BLaER1 (cell line): Measurements from ENCODE around the gene HDAC4.

Experiments
- H3K27ac ChIP-seq: shearing (Covaris generic); formaldehyde crosslinking; 2 replicates; pipeline ENCODE4 v1.8.1; 2022
- H3K27me3 ChIP-seq: shearing (Covaris generic); formaldehyde crosslinking; 2 replicates; pipeline ENCODE4 v1.8.1; 2022
- H3K36me3 ChIP-seq: shearing (Covaris generic); formaldehyde crosslinking; 2 replicates; pipeline ENCODE4 v1.8.1; 2022
- H3K4me1 ChIP-seq: shearing (Covaris generic); formaldehyde crosslinking; 2 replicates; pipeline ENCODE4 v1.8.1; 2022
- H3K4me2 ChIP-seq: shearing (Covaris generic); formaldehyde crosslinking; 2 replicates; pipeline ENCODE4 v1.8.1; 2022
- H3K4me3 ChIP-seq: shearing (Covaris generic); formaldehyde crosslinking; 2 replicates; pipeline ENCODE4 v1.8.1; 2022
- H3K9ac ChIP-seq: shearing (Covaris generic); formaldehyde crosslinking; 2 replicates; pipeline ENCODE4 v1.8.1; 2022
- H3K9me3 ChIP-seq: shearing (Covaris generic); formaldehyde crosslinking; 2 replicates; pipeline ENCODE4 v1.8.1; 2022
- H4K20me1 ChIP-seq: shearing (Covaris generic); formaldehyde crosslinking; 2 replicates; pipeline ENCODE4 v1.8.1; 2022
- Cebpa-rat ChIP-seq: shearing (Covaris generic); IDR thresholded peaks from 2 replicates; pipeline ENCODE4 v1.8.1; 2022

Gene HDAC4

GRCh38 chr2:239148495-239149200 lies 252.2 kb downstream of the HDAC4 start:
- peaks cover 79% of the 10 kb centered on the region for H3K36me3 ChIP-seq

GRCh38 chr2:239147376-239147775 lies 253.4 kb downstream of the HDAC4 start:
- no peak overlapping the region for H3K9ac ChIP-seq
- TF ChIP-seq Cebpa-rat = no peak
- no peaks in the 10 kb centered on the region for H4K20me1 ChIP-seq
- no peak overlapping the region for H3K4me3 ChIP-seq
- H3K4me2 ChIP-seq = no peak overlapping the region
- H3K4me1 ChIP-seq = peaks cover 38% of the 10 kb centered on the region
- no peak overlapping the region for H3K27ac ChIP-seq
- no peaks in the 10 kb centered on the region for H3K9me3 ChIP-seq
- no peaks in the 10 kb centered on the region for H3K27me3 ChIP-seq
- H3K36me3 ChIP-seq = peaks cover 81% of the 10 kb centered on the region

More at GRCh38 chr2:239148495-239149200, 252.2 kb downstream of the HDAC4 start:
- Histone ChIP-seq H3K4me2 (no peak overlapping the region), H3K4me1 (peaks cover 38% of the 10 kb centered on the region), H3K4me3 (no peak overlapping the region), H4K20me1 (no peaks in the 10 kb centered on the region), H3K9me3 (no peaks in the 10 kb centered on the region), H3K27ac (no peak overlapping the region), H3K27me3 (no peaks in the 10 kb centered on the region), H3K9ac (no peak overlapping the region)
- TF ChIP-seq Cebpa-rat = no peak

- TF ChIP-seq Cebpa-rat = no peak
- H3K9me3 ChIP-seq = no peaks in the 10 kb centered on the region
Observed at GRCh38 chr2:239146741-239147181, 254.1 kb downstream of the HDAC4 start.

GRCh38 chr2:239146011-239146641 lies 254.7 kb downstream of the HDAC4 start:
- peaks cover 81% of the 10 kb centered on the region for H3K36me3 ChIP-seq

More at GRCh38 chr2:239146741-239147181, 254.1 kb downstream of the HDAC4 start:
- Histone ChIP-seq H3K27me3 (no peaks in the 10 kb centered on the region), H3K9ac (no peak overlapping the region), H3K4me1 (peaks cover 38% of the 10 kb centered on the region), H3K27ac (no peak overlapping the region), H3K36me3 (peaks cover 81% of the 10 kb centered on the region), H3K4me3 (no peak overlapping the region), H4K20me1 (no peaks in the 10 kb centered on the region), H3K4me2 (no peak overlapping the region)

GRCh38 chr2:239145601-239146000 lies 255.2 kb downstream of the HDAC4 start:
- Histone ChIP-seq H3K9ac (no peak overlapping the region), H3K4me1 (peaks cover 33% of the 10 kb centered on the region), H3K36me3 (peaks cover 81% of the 10 kb centered on the region), H3K4me2 (peak overlapping the region; percentile 68), H3K27me3 (no peaks in the 10 kb centered on the region), H3K27ac (0 out of 2 replicates have a peak overlapping the region, but pooled peaks have one; percentile 11), H3K4me3 (no peak overlapping the region), H3K9me3 (no peaks in the 10 kb centered on the region), H4K20me1 (no peaks in the 10 kb centered on the region)
- no peak for TF ChIP-seq Cebpa-rat

More at GRCh38 chr2:239146011-239146641, 254.7 kb downstream of the HDAC4 start:
- peaks cover 38% of the 10 kb centered on the region for H3K4me1 ChIP-seq
- H4K20me1 ChIP-seq = no peaks in the 10 kb centered on the region
- H3K9me3 ChIP-seq = no peaks in the 10 kb centered on the region
- no peak for TF ChIP-seq Cebpa-rat
- 0 out of 2 replicates have a peak overlapping the region, but pooled peaks have one; percentile 11 for H3K27ac ChIP-seq
- peak overlapping the region; percentile 68 for H3K4me2 ChIP-seq
- no peak overlapping the region for H3K4me3 ChIP-seq
- no peak overlapping the region for H3K9ac ChIP-seq
- H3K27me3 ChIP-seq = no peaks in the 10 kb centered on the region

GRCh38 chr2:239145106-239145505 lies 255.7 kb downstream of the HDAC4 start:
- no peak overlapping the region for H3K9ac ChIP-seq
- H3K36me3 ChIP-seq = peaks cover 82% of the 10 kb centered on the region
- H4K20me1 ChIP-seq = no peaks in the 10 kb centered on the region
- H3K4me2 ChIP-seq = peak overlapping the region; percentile 68
- peaks cover 32% of the 10 kb centered on the region for H3K4me1 ChIP-seq
- H3K4me3 ChIP-seq = no peak overlapping the region
- no peaks in the 10 kb centered on the region for H3K9me3 ChIP-seq
- no peaks in the 10 kb centered on the region for H3K27me3 ChIP-seq
- no peak for TF ChIP-seq Cebpa-rat
- H3K27ac ChIP-seq = no peak overlapping the region

GRCh38 chr2:239144713-239144999 lies 256.2 kb downstream of the HDAC4 start:
- Histone ChIP-seq H3K36me3 (peaks cover 85% of the 10 kb centered on the region), H3K4me3 (no peak overlapping the region), H3K4me2 (peak overlapping the region; percentile 68), H4K20me1 (no peaks in the 10 kb centered on the region), H3K9ac (no peak overlapping the region), H3K4me1 (peaks cover 32% of the 10 kb centered on the region), H3K27me3 (no peaks in the 10 kb centered on the region), H3K27ac (no peak overlapping the region), H3K9me3 (no peaks in the 10 kb centered on the region)
- TF ChIP-seq Cebpa-rat = no peak

- Histone ChIP-seq H4K20me1 (no peaks in the 10 kb centered on the region), H3K4me1 (peaks cover 32% of the 10 kb centered on the region), H3K27me3 (no peaks in the 10 kb centered on the region), H3K4me3 (no peak overlapping the region), H3K4me2 (peak overlapping the region; percentile 68), H3K36me3 (peaks cover 86% of the 10 kb centered on the region), H3K9me3 (no peaks in the 10 kb centered on the region), H3K27ac (no peak overlapping the region), H3K9ac (no peak overlapping the region)
- TF ChIP-seq Cebpa-rat = no peak
Observed at GRCh38 chr2:239143858-239144712, 256.7 kb downstream of the HDAC4 start.

GRCh38 chr2:239142806-239143205 lies 258.0 kb downstream of the HDAC4 start:
- Histone ChIP-seq H3K4me3 (no peak overlapping the region), H4K20me1 (no peaks in the 10 kb centered on the region), H3K9ac (no peak overlapping the region), H3K4me2 (no peak overlapping the region), H3K27me3 (no peaks in the 10 kb centered on the region), H3K4me1 (peaks cover 32% of the 10 kb centered on the region), H3K9me3 (no peaks in the 10 kb centered on the region), H3K36me3 (peaks cover 86% of the 10 kb centered on the region), H3K27ac (no peak overlapping the region)
- TF ChIP-seq Cebpa-rat = no peak
